ENCODE data around the gene BRD3.

DNA sequence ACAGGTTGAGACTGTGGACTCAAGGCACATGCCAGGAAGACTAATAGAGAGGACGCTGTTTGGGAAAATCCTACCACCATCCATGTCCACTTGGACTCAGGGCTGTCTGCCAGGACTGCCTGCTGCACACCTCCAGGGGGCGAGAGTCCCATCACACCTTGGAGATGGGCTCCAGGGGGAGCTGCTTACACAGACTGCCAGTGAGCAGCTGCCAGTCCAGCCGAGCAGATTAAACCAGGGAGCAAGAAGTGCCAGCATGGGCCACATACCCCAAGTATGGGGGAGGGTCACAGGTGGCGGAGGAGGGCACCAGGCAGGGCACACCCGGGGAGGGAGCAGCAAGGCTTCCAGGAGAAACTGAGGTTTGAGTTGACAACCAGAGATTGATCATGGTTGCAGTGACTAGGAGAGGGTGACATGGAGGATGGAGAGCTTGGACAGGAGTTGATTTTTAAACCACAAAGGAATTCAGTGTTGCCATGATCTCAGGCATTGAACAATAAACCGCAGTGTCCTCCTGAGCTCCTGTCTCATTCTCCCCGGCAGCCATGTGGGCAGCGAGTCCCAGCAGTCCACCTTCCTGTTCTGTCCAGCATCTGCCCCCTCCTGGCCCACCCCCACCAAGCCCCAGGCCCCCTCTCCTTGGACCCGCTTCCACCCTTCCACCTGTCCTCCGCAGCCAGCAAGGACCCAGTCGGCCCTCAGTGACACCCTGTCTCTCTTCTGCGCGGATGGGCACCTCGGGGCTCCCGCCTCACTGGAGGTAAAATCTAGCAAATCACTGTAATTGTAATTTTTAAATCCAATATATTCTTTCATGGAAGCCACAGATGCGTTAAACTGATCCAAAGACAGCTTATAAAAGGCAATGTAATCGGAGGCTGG lies 72.6 kb downstream of the BRD3 start:
- TF ChIP-seq, protein P1, sequence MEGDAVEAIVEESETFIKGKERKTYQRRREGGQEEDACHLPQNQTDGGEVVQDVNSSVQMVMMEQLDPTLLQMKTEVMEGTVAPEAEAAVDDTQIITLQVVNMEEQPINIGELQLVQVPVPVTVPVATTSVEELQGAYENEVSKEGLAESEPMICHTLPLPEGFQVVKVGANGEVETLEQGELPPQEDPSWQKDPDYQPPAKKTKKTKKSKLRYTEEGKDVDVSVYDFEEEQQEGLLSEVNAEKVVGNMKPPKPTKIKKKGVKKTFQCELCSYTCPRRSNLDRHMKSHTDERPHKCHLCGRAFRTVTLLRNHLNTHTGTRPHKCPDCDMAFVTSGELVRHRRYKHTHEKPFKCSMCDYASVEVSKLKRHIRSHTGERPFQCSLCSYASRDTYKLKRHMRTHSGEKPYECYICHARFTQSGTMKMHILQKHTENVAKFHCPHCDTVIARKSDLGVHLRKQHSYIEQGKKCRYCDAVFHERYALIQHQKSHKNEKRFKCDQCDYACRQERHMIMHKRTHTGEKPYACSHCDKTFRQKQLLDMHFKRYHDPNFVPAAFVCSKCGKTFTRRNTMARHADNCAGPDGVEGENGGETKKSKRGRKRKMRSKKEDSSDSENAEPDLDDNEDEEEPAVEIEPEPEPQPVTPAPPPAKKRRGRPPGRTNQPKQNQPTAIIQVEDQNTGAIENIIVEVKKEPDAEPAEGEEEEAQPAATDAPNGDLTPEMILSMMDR (IDR thresholded peaks at IDR 0.05; ENCODE audit: low read depth, low read length), result peak; percentile 45
- TF ChIP-seq EZH2phosphoT487 (IDR thresholded peaks at IDR 0.05; ENCODE audit: low read depth), result no peak
